Natural killer cell (primary cell): ENCODE measurements around the gene TP53I13. TPM values are rescaled to one million over a fixed set of nuclear protein-coding genes. Genes with fewer than 3 reads are reported as not detected.

Experiments
- ATAC-seq, 3 donors: fragments of 150-1000 bp in 2 of 3; fragments of 200-7000 bp in 1 of 3; cut with Tn5 transposase; 1 replicate in 1 of 3; 2 replicates in 2 of 3; pipeline ENCODE4 v1.10.0; 2021; ENCODE audit warnings: mild to moderate bottlenecking in 2 of 3, moderate library complexity in 2 of 3
- DNase-seq, 2 donors: peaks; one replicate each; pipeline versions ENCODE4 v3.0.0 to v3.0.0-alpha.2; 2013 to 2021; ENCODE audit warnings: mixed read lengths in 1 of 2
- H3K27ac ChIP-seq: one replicate; pipeline ENCODE4 v1.5.1; 2013; ENCODE audit warnings: mild to moderate bottlenecking, low read length
- H3K27me3 ChIP-seq: one replicate; pipeline ENCODE4 v1.6.1; 2013; ENCODE audit warnings: low read length; ENCODE audit not compliant: control insufficient read depth, insufficient read depth
- H3K36me3 ChIP-seq: one replicate; pipeline ENCODE4 v1.6.1; 2013; ENCODE audit warnings: low read length; ENCODE audit not compliant: control insufficient read depth, insufficient read depth
- H3K4me1 ChIP-seq: one replicate; pipeline ENCODE4 v1.6.1; 2013; ENCODE audit warnings: low read length; ENCODE audit not compliant: control insufficient read depth, insufficient read depth
- H3K4me3 ChIP-seq: one replicate; pipeline ENCODE4 v1.5.1; 2013; ENCODE audit warnings: low read length
- H3K9me3 ChIP-seq: one replicate; pipeline ENCODE4 v1.6.1; 2013; ENCODE audit warnings: low read length; ENCODE audit not compliant: control insufficient read depth, insufficient read depth
- H3K27ac Mint-ChIP-seq, 2 donors: one replicate each; pipeline ENCODE4 v1.8.0; 2022; ENCODE audit warnings: mild to moderate bottlenecking in 2 of 2, mixed read lengths in 2 of 2, moderate library complexity in 1 of 2
- H3K27me3 Mint-ChIP-seq, 2 donors: one replicate each; pipeline ENCODE4 v1.8.0; 2022; ENCODE audit warnings: low read depth in 2 of 2, mixed read lengths in 2 of 2
- H3K36me3 Mint-ChIP-seq: one replicate; pipeline ENCODE4 v1.8.0; 2022; ENCODE audit warnings: mixed read lengths
- H3K4me1 Mint-ChIP-seq, 2 donors: one replicate each; pipeline ENCODE4 v1.8.0; 2022; ENCODE audit warnings: mixed read lengths in 2 of 2
- H3K4me3 Mint-ChIP-seq: one replicate; pipeline ENCODE4 v1.8.0; 2022; ENCODE audit warnings: mild to moderate bottlenecking, moderate library complexity, mixed read lengths
- H3K9me3 Mint-ChIP-seq, 2 donors: one replicate each; pipeline ENCODE4 v1.8.0; 2022; ENCODE audit warnings: mixed read lengths in 2 of 2
- WGBS: methylation state at CpG from one replicate; pipeline ENCODE4 v1.1.7; 2013; ENCODE audit warnings: missing lambda C conversion rate; ENCODE audit not compliant: insufficient coverage; 5-methylcytosine and 5-hydroxymethylcytosine counted together
- intact Hi-C: fragments of 100-400 bp; cut with micrococcal nuclease; formaldehyde crosslinking; loops from one replicate; pipeline ENCODE4 v1.14.2; 2022
- total RNA-seq, 4 donors: library from RNA; stranded (reverse); fragments of 120-200 nt in 1 of 4; gene quantifications; one replicate each; pipeline versions ENCODE4 v1.2.3 to v1.2.4, GENCODE V29; 2013 to 2022
- TF ChIP-seq, protein P1 (sequence below): fragments of 200-600 bp; IDR thresholded peaks from one replicate; pipeline ENCODE4 v1.8.0; 2022; ENCODE audit warnings: antibody characterized with exemption

TP53I13 gene
- total RNA-seq, 3 donors from 2014 or later (not counting 1 experiment from before 2014, with no cell fraction given), result 122 to 148 (median 148) TPM

DNA sequence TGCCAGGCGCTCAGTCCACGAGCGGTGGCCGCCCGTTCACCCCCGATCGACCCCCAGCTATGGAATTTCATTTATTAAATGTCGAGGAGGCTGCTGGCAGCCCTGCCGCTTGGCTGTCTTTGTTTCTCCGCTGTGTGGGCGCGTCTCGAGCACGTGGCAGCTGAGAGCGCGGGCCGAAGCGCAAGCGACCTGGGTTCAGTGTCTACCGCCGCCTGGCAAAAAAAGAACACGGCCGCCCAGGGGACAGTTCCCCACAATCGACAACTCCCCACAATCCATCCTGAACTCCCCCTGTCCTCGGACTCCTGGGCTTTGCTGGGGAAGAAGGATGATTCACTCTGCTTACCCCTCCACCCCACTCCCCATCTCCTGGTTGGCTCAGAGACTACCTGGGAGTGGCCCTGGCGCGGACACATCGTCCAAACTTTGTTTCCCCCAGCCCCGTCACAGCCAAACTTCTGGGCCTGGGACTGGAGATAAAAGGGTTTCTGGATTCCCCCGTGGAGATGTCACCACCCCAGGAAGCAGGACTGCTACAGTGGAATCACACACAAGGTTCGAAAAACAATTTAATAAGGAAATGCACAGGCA is 22.7 kb downstream of the TP53I13 start:
- Mint-ChIP-seq H3K36me3 (no peaks in the 10 kb centered on the region), H3K27me3 (no peaks in the 10 kb centered on the region), H3K9me3 (no peaks in the 10 kb centered on the region), H3K4me3 (peak overlapping the region; percentile 75), H3K27ac (peak overlapping the region in 1 of 2 donors; percentile 40), H3K4me1 (peaks cover 20 to 61% of the 10 kb centered on the region in 2 donors)
- Histone ChIP-seq H3K27me3 (peaks cover 3% of the 10 kb centered on the region), H3K9me3 (no peaks in the 10 kb centered on the region), H3K27ac (no peak overlapping the region), H3K36me3 (no peaks in the 10 kb centered on the region), H3K4me3 (peak overlapping the region; percentile 12), H3K4me1 (peaks cover 68% of the 10 kb centered on the region)
- TF ChIP-seq, protein P1, sequence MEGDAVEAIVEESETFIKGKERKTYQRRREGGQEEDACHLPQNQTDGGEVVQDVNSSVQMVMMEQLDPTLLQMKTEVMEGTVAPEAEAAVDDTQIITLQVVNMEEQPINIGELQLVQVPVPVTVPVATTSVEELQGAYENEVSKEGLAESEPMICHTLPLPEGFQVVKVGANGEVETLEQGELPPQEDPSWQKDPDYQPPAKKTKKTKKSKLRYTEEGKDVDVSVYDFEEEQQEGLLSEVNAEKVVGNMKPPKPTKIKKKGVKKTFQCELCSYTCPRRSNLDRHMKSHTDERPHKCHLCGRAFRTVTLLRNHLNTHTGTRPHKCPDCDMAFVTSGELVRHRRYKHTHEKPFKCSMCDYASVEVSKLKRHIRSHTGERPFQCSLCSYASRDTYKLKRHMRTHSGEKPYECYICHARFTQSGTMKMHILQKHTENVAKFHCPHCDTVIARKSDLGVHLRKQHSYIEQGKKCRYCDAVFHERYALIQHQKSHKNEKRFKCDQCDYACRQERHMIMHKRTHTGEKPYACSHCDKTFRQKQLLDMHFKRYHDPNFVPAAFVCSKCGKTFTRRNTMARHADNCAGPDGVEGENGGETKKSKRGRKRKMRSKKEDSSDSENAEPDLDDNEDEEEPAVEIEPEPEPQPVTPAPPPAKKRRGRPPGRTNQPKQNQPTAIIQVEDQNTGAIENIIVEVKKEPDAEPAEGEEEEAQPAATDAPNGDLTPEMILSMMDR, result no peak
- DNase-seq (peak in 1 of 2 donors; percentile 57), ATAC-seq (no peak)
- intact Hi-C loops, result no loop called here
- WGBS, result 16% methylated on average over 31 of the region's 31 CpGs

DNA sequence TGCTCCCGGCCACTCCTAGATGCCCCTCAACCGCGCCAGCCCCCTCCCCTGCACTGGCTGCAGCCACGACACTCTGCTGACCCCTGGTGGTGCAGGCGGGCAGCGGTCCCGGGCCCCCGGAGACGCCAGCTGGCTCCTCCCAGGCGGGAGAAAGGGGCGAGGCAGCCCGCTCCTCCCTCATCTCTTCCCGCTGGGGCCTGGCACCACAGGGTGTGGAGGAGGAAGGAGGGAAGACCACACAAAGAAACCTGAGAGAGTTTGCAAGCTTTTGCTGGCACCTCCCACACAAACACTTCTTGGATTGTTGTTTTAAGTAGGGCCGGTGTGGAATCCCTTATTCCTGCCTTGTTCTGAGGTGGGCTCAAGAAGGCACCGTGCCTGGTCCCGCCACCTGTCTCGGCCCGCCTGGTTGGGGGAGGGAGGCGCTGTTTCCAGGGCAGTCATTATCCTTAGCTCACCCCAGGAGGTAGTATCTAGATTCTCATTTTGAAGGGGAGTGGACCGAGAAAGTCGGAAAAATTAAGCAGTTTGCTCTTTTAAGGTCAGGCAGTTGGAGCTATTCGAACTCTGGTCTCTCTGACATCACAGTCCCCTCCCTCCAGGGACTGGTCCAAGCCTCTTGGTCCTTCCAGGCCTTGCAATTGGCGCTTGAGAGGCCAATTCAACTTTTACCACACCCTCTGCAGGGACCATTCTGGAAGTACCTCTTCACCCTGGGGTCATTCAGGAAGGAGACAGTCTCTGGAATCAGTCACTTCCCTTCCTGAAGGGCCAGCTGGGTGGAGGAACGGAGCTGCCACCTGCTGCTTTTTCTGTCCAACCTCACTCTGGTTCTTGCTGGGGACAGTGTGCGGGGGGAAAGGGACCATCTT is 23.5 kb downstream of the TP53I13 start:
- H3K27ac Mint-ChIP-seq, result peak overlapping the region in 1 of 2 donors; percentile 40
- peak overlapping the region; percentile 12 for H3K4me3 ChIP-seq
- H3K27ac ChIP-seq, result no peak overlapping the region
- H3K4me3 Mint-ChIP-seq, result peak overlapping the region; percentile 77
- H3K4me1 ChIP-seq, result peaks cover 62% of the 10 kb centered on the region
- H3K9me3 Mint-ChIP-seq, result no peaks in the 10 kb centered on the region
- TF ChIP-seq, protein P1, result peak; percentile 92
- ATAC-seq (peak; percentile 44 to 58 (median 47)), DNase-seq (peak; percentile 78 to 84)
- H3K27me3 Mint-ChIP-seq, result no peaks in the 10 kb centered on the region
- intact Hi-C loops, result loop anchor here (1.0 kb wide), 1 partner anchor 23 kb away; no protein-coding TSS in a partner anchor
- no peaks in the 10 kb centered on the region for H3K36me3 ChIP-seq
- no peaks in the 10 kb centered on the region for H3K9me3 ChIP-seq
- peaks cover 3% of the 10 kb centered on the region for H3K27me3 ChIP-seq
- H3K4me1 Mint-ChIP-seq, result peaks cover 20 to 61% of the 10 kb centered on the region in 2 donors
- no peaks in the 10 kb centered on the region for H3K36me3 Mint-ChIP-seq
- 22% methylated on average over 22 of the region's 25 CpGs for WGBS

DNA sequence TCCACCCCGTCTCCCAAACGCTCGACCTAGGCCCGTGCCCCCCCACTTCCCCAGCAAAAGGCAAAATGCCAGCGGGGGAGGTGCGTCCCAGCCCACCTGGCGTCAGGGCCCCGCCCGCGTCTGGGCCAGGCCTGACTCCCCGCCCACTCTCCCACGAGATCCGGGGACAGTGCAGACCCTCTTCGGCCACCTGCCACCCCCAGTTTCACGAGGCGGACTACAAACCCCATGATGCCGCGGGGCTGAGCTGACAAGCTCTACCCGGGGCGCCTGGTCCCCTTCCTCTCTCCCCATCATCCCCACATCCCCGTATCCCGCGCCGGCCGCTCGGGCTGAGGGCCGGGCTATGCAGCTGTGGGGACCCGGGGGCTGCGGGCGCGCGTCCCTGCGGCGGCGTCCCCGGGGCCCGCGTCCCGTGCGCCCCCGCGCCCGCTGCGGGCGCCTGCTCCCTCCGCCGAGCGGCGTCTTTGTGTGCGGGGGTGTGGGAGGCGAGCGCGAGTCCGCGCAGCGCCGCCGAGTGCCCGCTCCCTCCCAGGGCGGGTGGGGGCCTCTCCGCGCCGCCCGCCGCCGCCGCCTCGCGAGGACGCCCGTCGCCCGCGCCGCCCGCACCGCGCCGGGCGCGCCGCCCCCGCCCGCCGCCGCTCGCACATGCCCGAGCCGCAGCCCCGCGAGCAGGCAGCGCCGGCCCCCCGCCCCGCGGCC is 24.5 kb downstream of the TP53I13 start, which contains the start of gene ANKRD13B:
Gene ANKRD13B, plus strand, starts transcription at position 283 of the 702 bp plus-strand sequence. CDS start 490 bp downstream, outside the sequence.
- ATAC-seq (peak in 1 of 3 donors; percentile 4), DNase-seq (peak in 1 of 2 donors; percentile 54)
- peaks cover 14 to 52% of the 10 kb centered on the region in 2 donors for H3K4me1 Mint-ChIP-seq
- peak within 1 kb of the TSS; percentile 50 for H3K4me3 ChIP-seq
- H3K4me1 ChIP-seq, result peaks cover 51% of the 10 kb centered on the region
- TF ChIP-seq, protein P1, result no peak
- H3K27ac ChIP-seq, result no peak within 1 kb of the TSS
- H3K4me3 Mint-ChIP-seq, result peak within 1 kb of the TSS; percentile 77
- no peaks in the 10 kb centered on the region for H3K9me3 ChIP-seq
- H3K27ac Mint-ChIP-seq, result peak within 1 kb of the TSS in 1 of 2 donors; percentile 40
- intact Hi-C loops, result loop anchor here (1.0 kb wide), 1 partner anchor 22 kb away; no protein-coding TSS in a partner anchor
- WGBS, result under 1% methylated on average over 96 of the region's 96 CpGs
- H3K27me3 Mint-ChIP-seq, result no peaks in the 10 kb centered on the region
- H3K36me3 Mint-ChIP-seq, result no peaks in the 10 kb centered on the region
- peaks cover 3% of the 10 kb centered on the region for H3K27me3 ChIP-seq
- H3K9me3 Mint-ChIP-seq, result no peaks in the 10 kb centered on the region
- H3K36me3 ChIP-seq, result no peaks in the 10 kb centered on the region
